B cell (primary cell): ENCODE data around the gene JADE3.

Experiments used
- CTCF ChIP-seq: fragments of 200-600 bp; IDR thresholded peaks from one replicate; pipeline ENCODE4 v1.8.0; 2022; ENCODE audit warnings: antibody characterized with exemption, mild to moderate bottlenecking
- EZH2 ChIP-seq: IDR thresholded peaks from 2 replicates; pipeline ENCODE4 v1.6.1; 2012; ENCODE audit warnings: borderline replicate concordance, low read depth, mild to moderate bottlenecking, moderate library complexity, low read length; ENCODE audit not compliant: insufficient read depth, poor library complexity, severe bottlenecking

GRCh38 chrX:47080915-47081236 lies 168.7 kb downstream of the JADE3 start:
- TF ChIP-seq CTCF (no peak), EZH2 (no peak)
